ENCODE data around the gene ZNF493. TPM values are rescaled to one million over a fixed set of nuclear protein-coding genes. Genes with fewer than 3 reads are reported as not detected.

ZNF493 gene
- total RNA-seq, 1 donor from 2014 or later, result 16.2 TPM

DNA sequence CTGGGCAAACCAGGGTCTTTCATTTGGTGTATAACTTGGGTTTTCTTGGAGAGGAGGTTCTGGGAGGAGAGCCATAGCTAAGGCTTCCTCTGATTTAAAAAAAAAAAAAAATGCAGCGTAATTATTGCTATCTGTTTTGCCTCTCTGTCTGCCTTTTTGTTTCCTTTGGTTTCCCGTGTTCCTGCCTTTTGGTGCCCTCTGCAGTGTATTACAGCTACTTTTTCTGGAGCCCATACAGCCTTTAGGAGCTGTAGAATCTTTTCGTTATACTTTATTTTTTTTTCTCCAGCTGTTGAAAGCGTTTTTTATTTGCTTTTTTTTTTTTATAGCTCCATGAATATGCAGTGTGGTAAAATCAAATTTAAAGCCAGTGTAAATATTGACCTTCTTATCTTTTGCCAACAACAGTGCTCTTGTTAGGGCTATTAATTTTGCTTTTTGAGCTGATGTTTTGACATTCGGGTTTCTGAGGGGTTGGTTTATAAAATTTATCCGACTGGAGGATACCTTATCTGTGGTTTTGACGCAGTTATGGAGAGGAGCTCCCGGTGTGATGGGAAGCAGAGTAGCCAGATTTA is 38.1 kb downstream of the ZNF493 start:
- TF ChIP-seq, protein P1, sequence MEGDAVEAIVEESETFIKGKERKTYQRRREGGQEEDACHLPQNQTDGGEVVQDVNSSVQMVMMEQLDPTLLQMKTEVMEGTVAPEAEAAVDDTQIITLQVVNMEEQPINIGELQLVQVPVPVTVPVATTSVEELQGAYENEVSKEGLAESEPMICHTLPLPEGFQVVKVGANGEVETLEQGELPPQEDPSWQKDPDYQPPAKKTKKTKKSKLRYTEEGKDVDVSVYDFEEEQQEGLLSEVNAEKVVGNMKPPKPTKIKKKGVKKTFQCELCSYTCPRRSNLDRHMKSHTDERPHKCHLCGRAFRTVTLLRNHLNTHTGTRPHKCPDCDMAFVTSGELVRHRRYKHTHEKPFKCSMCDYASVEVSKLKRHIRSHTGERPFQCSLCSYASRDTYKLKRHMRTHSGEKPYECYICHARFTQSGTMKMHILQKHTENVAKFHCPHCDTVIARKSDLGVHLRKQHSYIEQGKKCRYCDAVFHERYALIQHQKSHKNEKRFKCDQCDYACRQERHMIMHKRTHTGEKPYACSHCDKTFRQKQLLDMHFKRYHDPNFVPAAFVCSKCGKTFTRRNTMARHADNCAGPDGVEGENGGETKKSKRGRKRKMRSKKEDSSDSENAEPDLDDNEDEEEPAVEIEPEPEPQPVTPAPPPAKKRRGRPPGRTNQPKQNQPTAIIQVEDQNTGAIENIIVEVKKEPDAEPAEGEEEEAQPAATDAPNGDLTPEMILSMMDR (IDR thresholded peaks at IDR 0.05; ENCODE audit: unreplicated experiment), result no peak
- DNase-seq (ENCODE audit: low spot score), result no peak
- Mint-ChIP-seq H3K27me3 (ENCODE audit: unreplicated experiment) (peaks cover 3% of the 10 kb centered on the region), H3K4me3 (ENCODE audit: unreplicated experiment) (no peak overlapping the region), H3K9me3 (ENCODE audit: unreplicated experiment) (peaks cover 24% of the 10 kb centered on the region), H3K4me1 (ENCODE audit: unreplicated experiment) (no peaks in the 10 kb centered on the region), H3K36me3 (ENCODE audit: low read depth, unreplicated experiment) (peaks cover 19% of the 10 kb centered on the region), H3K27ac (ENCODE audit: unreplicated experiment) (no peak overlapping the region)

GRCh38 chr19:21439201-21439751 is 42.3 kb downstream of the ZNF493 start:
- TF ChIP-seq, protein P1 (IDR thresholded peaks at IDR 0.05; ENCODE audit: unreplicated experiment), result no peak
- H3K36me3 Mint-ChIP-seq (ENCODE audit: low read depth, unreplicated experiment), result peaks cover 24% of the 10 kb centered on the region

DNA sequence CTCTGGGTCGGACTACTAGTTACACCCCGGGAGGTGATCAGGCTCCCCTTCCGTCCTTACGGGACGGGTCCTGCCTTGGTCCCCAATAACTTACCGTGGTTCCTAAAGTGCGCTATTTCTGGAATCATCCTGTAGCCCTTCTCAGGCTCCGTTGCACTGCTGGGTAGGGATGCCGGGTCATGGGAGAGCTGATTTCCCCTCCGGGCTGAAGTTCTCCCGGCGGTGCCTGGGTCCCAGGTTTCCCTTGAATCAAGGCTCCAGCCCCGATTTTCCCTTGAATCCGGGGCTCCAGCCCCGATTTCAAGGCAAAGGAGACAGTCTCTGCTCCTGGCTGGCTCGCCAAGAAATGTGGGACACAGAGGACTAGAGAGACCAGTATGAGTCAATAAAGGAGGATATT is 43.4 kb downstream of the ZNF493 start:
- Mint-ChIP-seq H3K4me1 (ENCODE audit: unreplicated experiment) (no peaks in the 10 kb centered on the region), H3K27me3 (ENCODE audit: unreplicated experiment) (peaks cover 1% of the 10 kb centered on the region), H3K9me3 (ENCODE audit: unreplicated experiment) (peaks cover 21% of the 10 kb centered on the region), H3K4me3 (ENCODE audit: unreplicated experiment) (no peak overlapping the region), H3K27ac (ENCODE audit: unreplicated experiment) (no peak overlapping the region), H3K36me3 (ENCODE audit: low read depth, unreplicated experiment) (peaks cover 28% of the 10 kb centered on the region)
- DNase-seq (ENCODE audit: low spot score), result no peak
- TF ChIP-seq, protein P1 (IDR thresholded peaks at IDR 0.05; ENCODE audit: unreplicated experiment), result no peak

More at GRCh38 chr19:21439201-21439751, 42.3 kb downstream of the ZNF493 start:
- DNase-seq (ENCODE audit: low spot score), result no peak
- Mint-ChIP-seq H3K9me3 (ENCODE audit: unreplicated experiment) (peaks cover 21% of the 10 kb centered on the region), H3K27me3 (ENCODE audit: unreplicated experiment) (peaks cover 1% of the 10 kb centered on the region), H3K27ac (ENCODE audit: unreplicated experiment) (no peak overlapping the region), H3K4me1 (ENCODE audit: unreplicated experiment) (no peaks in the 10 kb centered on the region), H3K4me3 (ENCODE audit: unreplicated experiment) (no peak overlapping the region)

GRCh38 chr19:21451187-21451586 is 54.3 kb downstream of the ZNF493 start:
- Mint-ChIP-seq H3K27me3 (ENCODE audit: unreplicated experiment) (no peaks in the 10 kb centered on the region), H3K4me3 (ENCODE audit: unreplicated experiment) (no peak overlapping the region), H3K27ac (ENCODE audit: unreplicated experiment) (no peak overlapping the region), H3K4me1 (ENCODE audit: unreplicated experiment) (no peaks in the 10 kb centered on the region), H3K9me3 (ENCODE audit: unreplicated experiment) (peaks cover 24% of the 10 kb centered on the region), H3K36me3 (ENCODE audit: low read depth, unreplicated experiment) (peaks cover 47% of the 10 kb centered on the region)
- TF ChIP-seq, protein P1 (IDR thresholded peaks at IDR 0.05; ENCODE audit: unreplicated experiment), result no peak
- no peak for DNase-seq (ENCODE audit: low spot score)

GRCh38 chr19:21454901-21455300 is 58.0 kb downstream of the ZNF493 start:
- Mint-ChIP-seq H3K36me3 (ENCODE audit: low read depth, unreplicated experiment) (peaks cover 34% of the 10 kb centered on the region), H3K27me3 (ENCODE audit: unreplicated experiment) (no peaks in the 10 kb centered on the region), H3K4me3 (ENCODE audit: unreplicated experiment) (no peak overlapping the region), H3K9me3 (ENCODE audit: unreplicated experiment) (peaks cover 17% of the 10 kb centered on the region), H3K4me1 (ENCODE audit: unreplicated experiment) (no peaks in the 10 kb centered on the region), H3K27ac (ENCODE audit: unreplicated experiment) (no peak overlapping the region)
- TF ChIP-seq, protein P1 (IDR thresholded peaks at IDR 0.05; ENCODE audit: unreplicated experiment), result no peak
- DNase-seq (ENCODE audit: low spot score), result no peak

Measured in endothelial cell (in vitro differentiated cells).